Stimulated activated naive CD8-positive, alpha-beta T cell treated with anti-CD3 and anti-CD28 coated beads, Interleukin-15, Interleukin-2, amounts not matched to agents 100 U/mL and 50 U/mL, for 24 hours (primary cell): ENCODE measurements around the gene TMEM247.

ENCODE experiments used
- ATAC-seq: fragments of 150-1000 bp; cut with Tn5 transposase; one replicate; pipeline ENCODE4 v1.10.0; 2021
- DNase-seq: peaks from one replicate; pipeline ENCODE4 v3.0.0; 2021

Gene TMEM247

GRCh38 chr2:46479265-46479664 lies at the start of gene TMEM247:
TMEM247 (plus strand) TSS chr2:46479565.
- DNase-seq (no peak), ATAC-seq (no peak)

- DNase-seq (no peak), ATAC-seq (no peak)
These were observed 49.0 kb upstream of the TMEM247 start for GRCh38 chr2:46430413-46430812.

- ATAC-seq: no peak
These were observed 48.4 kb upstream of the TMEM247 start for GRCh38 chr2:46430992-46431391.

GRCh38 chr2:46431481-46432235 lies 47.7 kb upstream of the TMEM247 start:
- peak; percentile 19 for ATAC-seq
- no peak for DNase-seq

More at GRCh38 chr2:46430992-46431391, 48.4 kb upstream of the TMEM247 start:
- DNase-seq: no peak

GRCh38 chr2:46434851-46435273 lies 44.5 kb upstream of the TMEM247 start:
- DNase-seq (no peak), ATAC-seq (no peak)

- ATAC-seq (no peak), DNase-seq (no peak)
These were observed 44.0 kb upstream of the TMEM247 start for GRCh38 chr2:46435353-46435752.

- no peak for ATAC-seq
- no peak for DNase-seq
These were observed 43.5 kb upstream of the TMEM247 start for GRCh38 chr2:46435796-46436360.

GRCh38 chr2:46436800-46437199 lies 42.6 kb upstream of the TMEM247 start:
- ATAC-seq: no peak
- no peak for DNase-seq

GRCh38 chr2:46438102-46438501 lies 41.3 kb upstream of the TMEM247 start:
- DNase-seq (no peak), ATAC-seq (no peak)

GRCh38 chr2:46438794-46439193 lies 40.6 kb upstream of the TMEM247 start:
- no peak for ATAC-seq
- no peak for DNase-seq

- DNase-seq: no peak
These were observed 39.8 kb upstream of the TMEM247 start for GRCh38 chr2:46439582-46439981.

GRCh38 chr2:46441838-46442712 lies 37.3 kb upstream of the TMEM247 start:
- no peak for ATAC-seq

More at GRCh38 chr2:46439582-46439981, 39.8 kb upstream of the TMEM247 start:
- peak; percentile 57 for ATAC-seq

GRCh38 chr2:46444732-46445131 lies 34.6 kb upstream of the TMEM247 start:
- no peak for ATAC-seq
- no peak for DNase-seq

More at GRCh38 chr2:46441838-46442712, 37.3 kb upstream of the TMEM247 start:
- no peak for DNase-seq

- no peak for ATAC-seq
- no peak for DNase-seq
These were observed 33.8 kb upstream of the TMEM247 start for GRCh38 chr2:46445556-46445955.

- DNase-seq (no peak), ATAC-seq (no peak)
These were observed 32.3 kb upstream of the TMEM247 start for GRCh38 chr2:46446871-46447568.

- ATAC-seq (no peak), DNase-seq (no peak)
These were observed 31.7 kb upstream of the TMEM247 start for GRCh38 chr2:46447649-46448048.

- DNase-seq (no peak), ATAC-seq (no peak)
These were observed 31.3 kb upstream of the TMEM247 start for GRCh38 chr2:46448111-46448510.

GRCh38 chr2:46448641-46449040 lies 30.7 kb upstream of the TMEM247 start:
- ATAC-seq: no peak
- DNase-seq: no peak

GRCh38 chr2:46449700-46450099 lies 29.7 kb upstream of the TMEM247 start:
- DNase-seq (no peak), ATAC-seq (no peak)

- no peak for DNase-seq
- no peak for ATAC-seq
These were observed 28.1 kb upstream of the TMEM247 start for GRCh38 chr2:46451131-46451711.

GRCh38 chr2:46456789-46457188 lies 22.6 kb upstream of the TMEM247 start:
- no peak for ATAC-seq
- DNase-seq: no peak
